Measurements from ENCODE around the gene KIAA1755.

The KIAA1755 gene

DNA sequence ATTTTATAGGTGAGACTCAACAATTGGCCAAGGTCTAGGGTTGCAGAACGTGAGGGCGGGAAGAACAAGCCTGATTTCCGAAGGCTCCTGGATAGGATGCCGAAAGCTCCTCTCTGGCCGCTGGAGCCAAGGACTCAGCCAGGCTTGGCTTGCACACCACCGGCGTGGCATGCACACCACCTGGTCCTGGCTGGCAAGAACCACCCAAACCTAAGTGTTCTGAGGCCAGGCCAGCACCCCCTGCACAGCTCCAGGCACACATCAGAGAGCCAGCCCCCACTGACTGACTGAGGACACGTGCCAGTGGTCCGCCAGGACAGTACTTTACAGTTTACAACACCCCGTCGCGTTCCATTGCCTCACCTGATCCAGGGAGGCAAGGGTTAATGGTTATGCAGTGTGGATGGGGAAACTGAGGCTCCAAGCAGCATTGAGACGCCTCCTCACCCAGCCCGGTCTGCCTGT lies 95.9 kb downstream of the KIAA1755 start:
- no peak for DNase-seq

DNA sequence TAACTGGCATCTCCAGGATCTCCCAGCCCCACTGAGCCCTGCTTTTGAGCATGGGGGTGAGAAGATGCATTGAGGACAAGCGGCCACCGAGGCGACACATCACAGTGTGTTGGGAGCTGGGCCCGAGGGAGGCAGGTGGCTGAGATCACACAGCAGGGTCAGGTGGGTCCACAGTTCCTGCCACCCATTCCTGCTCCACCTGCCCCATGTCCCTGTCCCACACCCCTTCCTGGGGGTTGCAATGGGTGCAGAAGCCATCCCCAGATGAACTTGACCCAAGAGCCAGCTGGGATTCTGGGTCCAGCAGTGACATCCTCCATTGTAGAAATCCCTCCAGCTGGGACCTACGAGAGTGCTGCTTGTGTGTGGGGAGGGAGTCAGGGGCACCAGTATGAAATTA lies 96.5 kb downstream of the KIAA1755 start:
- DNase-seq = no peak

DNA sequence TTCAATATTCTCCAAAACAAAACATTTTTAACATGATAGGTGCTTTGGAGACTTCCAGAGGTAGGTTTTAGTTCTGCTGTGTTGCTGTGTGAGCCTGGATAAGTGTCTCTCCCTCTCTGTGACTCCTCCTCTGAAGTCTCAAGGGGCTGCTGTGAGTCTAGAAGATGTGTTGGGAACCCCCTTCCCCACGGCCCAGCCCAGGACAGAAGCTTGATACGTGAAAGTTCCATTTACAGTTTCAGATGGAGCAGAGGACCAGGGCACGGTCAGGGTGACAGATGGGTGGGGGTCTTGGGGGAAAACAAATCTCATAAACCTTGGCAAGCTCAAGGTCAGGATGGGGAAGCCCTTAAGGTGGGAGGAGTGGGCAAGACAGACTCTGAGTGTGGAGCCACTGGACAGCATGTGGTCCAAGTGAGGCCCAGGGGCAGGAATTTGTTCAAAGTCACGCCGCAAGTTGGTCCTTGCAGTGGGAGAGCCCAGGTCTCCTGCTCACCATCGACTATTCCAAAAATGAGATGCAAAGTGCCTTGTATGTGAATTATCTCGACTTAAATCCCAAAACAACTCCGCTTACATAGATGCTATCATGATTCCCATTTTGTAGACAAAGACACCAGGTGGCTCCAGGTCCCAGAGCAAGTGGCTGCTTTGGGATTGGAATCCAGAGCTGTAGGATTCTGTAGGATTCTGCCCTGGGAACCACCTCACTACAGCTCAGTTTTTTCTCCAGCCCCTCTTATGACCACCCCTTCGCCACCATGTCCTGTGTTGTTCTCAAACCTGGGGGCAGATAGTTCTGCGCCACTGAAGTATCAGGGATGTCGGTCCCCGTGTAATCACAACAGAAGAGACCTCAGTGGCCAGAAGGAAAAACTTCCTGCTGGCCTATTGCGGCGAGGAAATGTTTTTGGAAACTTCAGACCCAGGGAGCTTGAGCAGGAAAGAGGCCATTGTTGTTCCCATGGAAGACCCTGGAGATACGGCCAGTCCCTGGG lies 97.4 kb downstream of the KIAA1755 start:
- no peak for DNase-seq

DNA sequence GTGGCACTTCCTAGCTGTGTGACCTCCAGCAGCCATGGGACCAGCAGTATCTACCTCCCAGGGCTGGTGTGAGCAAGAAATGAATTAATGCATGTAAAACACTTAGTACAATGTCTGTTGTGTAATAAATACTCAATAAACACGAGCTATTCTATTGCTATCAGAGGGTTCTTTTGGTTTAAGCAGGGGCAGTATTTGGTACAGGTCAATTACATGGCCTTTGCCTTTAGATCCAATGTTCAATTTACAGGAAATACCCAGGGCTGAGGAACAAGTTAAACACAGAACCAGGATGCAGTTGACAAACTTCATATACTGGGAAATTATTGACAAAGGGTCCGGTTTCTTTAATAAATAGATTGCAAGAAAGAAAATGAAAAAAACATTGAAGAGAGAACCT lies 98.4 kb downstream of the KIAA1755 start:
- no peak for DNase-seq

DNA sequence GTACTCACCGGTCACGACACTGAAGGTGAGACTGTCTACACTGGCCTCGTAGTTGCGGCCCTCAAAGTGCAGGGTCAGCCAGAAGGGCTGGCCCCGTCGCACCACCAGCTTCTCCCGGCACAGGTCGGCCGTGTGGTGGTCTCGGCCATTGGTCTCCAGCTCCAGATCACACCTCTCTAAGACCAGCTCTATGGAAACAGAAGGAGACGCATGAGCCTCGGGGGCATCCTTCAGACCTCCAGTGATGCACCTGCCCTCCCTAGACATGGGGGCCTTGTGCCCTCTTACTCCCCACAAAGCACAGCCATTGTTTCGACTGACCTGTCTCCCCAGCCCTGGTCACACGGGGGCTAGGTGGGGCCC lies 99.1 kb downstream of the KIAA1755 start:
- DNase-seq = no peak
